ENCODE results near the gene GBA2. TPM values are rescaled to one million over a fixed set of nuclear protein-coding genes. Genes with fewer than 3 reads are reported as not detected.

Gene GBA2
- total RNA-seq, 4 donors from 2014 or later, result 71.4 to 111 (median 101) TPM

DNA sequence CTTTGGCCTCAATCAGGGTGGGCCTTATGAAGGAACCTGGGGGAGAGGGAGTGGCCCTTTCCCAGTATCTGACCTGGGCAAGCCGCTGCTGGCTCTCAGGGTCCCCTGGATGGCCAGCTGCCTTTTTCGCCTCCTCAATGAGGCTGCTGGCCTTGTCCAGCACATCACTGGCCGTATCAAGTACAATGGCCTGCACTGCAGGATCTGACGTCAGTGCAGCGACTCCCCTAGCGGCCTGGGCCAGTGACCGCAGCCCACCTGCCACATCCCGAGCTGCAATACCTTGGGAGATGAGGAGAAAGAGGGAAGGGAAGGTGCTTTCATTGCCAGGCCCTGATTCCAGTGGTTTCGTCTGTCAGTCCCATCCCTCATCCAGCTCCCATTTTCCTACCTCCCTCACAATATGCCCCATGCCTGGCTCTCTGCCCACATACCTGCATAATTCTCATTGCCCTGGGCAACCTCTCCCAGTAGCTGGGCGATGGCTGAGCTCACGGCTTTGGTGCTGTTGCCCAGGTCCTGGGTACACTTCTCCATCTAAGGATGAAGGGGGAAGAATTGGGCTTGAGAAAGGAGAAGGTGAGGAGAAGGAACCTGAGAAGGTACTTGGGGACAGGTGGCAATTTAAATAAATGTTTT, 36.1 kb downstream of the GBA2 start:
- Histone ChIP-seq H3K9me3 (no peaks in the 10 kb centered on the region), H3K4me1 (no peaks in the 10 kb centered on the region), H3K36me3 (peaks cover 89 to 92% of the 10 kb centered on the region in 2 donors), H3K4me3 (replicated peaks in 1 of 3) (no peak overlapping the region), H3K27ac (no peak overlapping the region), H3K27me3 (no peaks in the 10 kb centered on the region)
- intact Hi-C loops (cut with DNase I), result no loop called here
- DNase-seq, result no peak
- TF ChIP-seq, protein P1, sequence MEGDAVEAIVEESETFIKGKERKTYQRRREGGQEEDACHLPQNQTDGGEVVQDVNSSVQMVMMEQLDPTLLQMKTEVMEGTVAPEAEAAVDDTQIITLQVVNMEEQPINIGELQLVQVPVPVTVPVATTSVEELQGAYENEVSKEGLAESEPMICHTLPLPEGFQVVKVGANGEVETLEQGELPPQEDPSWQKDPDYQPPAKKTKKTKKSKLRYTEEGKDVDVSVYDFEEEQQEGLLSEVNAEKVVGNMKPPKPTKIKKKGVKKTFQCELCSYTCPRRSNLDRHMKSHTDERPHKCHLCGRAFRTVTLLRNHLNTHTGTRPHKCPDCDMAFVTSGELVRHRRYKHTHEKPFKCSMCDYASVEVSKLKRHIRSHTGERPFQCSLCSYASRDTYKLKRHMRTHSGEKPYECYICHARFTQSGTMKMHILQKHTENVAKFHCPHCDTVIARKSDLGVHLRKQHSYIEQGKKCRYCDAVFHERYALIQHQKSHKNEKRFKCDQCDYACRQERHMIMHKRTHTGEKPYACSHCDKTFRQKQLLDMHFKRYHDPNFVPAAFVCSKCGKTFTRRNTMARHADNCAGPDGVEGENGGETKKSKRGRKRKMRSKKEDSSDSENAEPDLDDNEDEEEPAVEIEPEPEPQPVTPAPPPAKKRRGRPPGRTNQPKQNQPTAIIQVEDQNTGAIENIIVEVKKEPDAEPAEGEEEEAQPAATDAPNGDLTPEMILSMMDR (IDR thresholded peaks at IDR 0.05), result no peak
- no peak for TF ChIP-seq POLR2A (IDR thresholded peaks at IDR 0.05)
- 93% methylated on average over 11 of the region's 11 CpGs for WGBS, 2 donors

DNA sequence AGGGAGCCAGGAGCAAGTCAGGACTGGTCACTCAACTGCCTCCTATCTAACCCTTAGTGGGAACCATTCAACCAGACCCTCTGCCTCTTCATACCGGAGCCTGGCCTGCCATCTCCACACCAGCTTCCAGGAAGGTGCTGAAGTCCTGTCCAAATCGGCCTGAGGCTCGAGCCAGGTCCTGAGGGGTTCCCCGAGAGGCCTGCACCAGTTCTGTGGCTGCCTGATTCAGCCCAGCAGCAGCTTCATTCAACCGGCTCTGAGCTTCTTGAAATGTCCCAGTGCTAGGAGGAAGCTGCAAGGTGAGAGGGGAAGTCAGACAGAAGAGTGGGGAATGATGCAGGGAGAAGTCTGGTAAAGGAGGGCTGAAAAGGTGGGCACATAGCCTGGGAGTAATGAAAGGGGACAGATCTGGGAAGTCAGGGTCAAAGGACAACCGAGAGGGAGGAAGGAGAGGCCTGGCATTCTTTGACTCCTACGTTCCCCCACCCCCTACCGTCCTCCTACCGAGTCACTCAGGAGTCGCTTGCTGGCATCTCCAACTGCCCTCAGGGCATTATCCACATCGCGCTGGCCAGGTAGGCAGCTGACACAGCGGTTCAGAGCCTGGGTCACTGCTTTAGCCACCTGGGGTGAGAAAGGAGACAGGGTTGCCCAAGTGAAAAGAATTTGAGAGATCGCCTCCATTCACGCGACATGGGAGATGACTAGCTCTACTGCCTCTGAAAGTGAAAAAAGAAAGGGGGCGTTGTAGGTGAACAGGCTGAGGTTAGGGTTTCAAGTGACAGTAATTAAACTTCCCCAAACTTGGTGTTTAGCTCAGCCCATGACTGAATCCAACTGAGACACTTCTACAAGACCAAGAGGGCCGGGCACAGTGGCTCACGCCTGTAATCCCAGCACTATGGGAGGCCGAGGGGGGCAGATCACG, 37.3 kb downstream of the GBA2 start:
- Histone ChIP-seq H3K36me3 (peaks cover 89 to 92% of the 10 kb centered on the region in 2 donors), H3K27ac (no peak overlapping the region)

DNA sequence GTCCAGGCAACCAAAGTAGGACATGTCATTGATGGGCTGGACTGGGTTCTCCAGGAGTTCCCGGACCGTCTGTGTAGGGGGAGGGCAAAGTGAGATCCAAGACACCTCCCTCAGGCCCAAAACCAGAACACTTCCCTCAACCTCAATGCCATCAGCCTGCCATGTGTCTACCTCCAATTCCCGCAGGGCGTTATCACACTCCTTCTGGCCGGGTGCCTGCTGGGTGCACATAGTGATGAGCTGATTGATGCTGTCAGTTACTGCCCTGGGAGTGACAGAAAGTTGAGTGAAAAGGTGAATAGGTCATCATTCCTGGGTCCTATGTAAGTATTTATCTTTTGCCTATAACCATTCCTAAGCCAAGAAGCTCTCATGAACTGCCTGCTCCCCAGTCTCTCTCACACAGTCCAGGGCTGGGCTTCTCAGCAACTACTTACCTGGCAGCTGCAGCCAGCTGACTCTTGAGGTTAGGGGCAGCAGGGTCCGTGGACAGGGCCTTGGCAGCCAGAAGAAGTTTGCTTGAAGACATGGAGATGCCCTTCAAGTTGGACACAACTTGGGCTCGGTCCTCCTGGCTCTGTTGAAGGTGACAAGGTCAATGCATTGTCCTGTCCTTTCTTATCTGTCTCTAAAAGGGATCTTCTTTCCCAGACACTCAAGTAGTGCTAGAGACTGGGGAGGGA, 38.1 kb downstream of the GBA2 start:
- intact Hi-C loops (cut with DNase I), result no loop called here
- H3K27ac ChIP-seq, result no peak overlapping the region

More for the DNA sequence above, 37.3 kb downstream of the GBA2 start:
- TF ChIP-seq, protein P1 (IDR thresholded peaks at IDR 0.05), result no peak
- TF ChIP-seq POLR2A (IDR thresholded peaks at IDR 0.05), result no peak
- Histone ChIP-seq H3K4me3 (replicated peaks in 1 of 3) (no peak overlapping the region), H3K9me3 (no peaks in the 10 kb centered on the region), H3K4me1 (no peaks in the 10 kb centered on the region), H3K27me3 (no peaks in the 10 kb centered on the region)
- WGBS, 2 donors, result 92 to 95% methylated on average over 21 of the region's 21 CpGs
- no peak for DNase-seq
- intact Hi-C loops (cut with DNase I), result no loop called here

GRCh38 chr9:35708146-35708545, 40.9 kb downstream of the GBA2 start:
- no peak for DNase-seq
- Histone ChIP-seq H3K36me3 (peaks cover 89 to 93% of the 10 kb centered on the region in 2 donors), H3K27me3 (no peaks in the 10 kb centered on the region), H3K27ac (no peak overlapping the region), H3K4me1 (no peaks in the 10 kb centered on the region), H3K9me3 (no peaks in the 10 kb centered on the region), H3K4me3 (replicated peaks in 1 of 3) (no peak overlapping the region)
- intact Hi-C loops (cut with DNase I), result no loop called here
- WGBS, 2 donors, result 91 to 96% methylated on average over 4 of the region's 4 CpGs
- no peak for TF ChIP-seq POLR2A (IDR thresholded peaks at IDR 0.05)
- TF ChIP-seq, protein P1 (IDR thresholded peaks at IDR 0.05), result no peak

More for the DNA sequence above, 38.1 kb downstream of the GBA2 start:
- Histone ChIP-seq H3K9me3 (no peaks in the 10 kb centered on the region), H3K4me1 (no peaks in the 10 kb centered on the region), H3K36me3 (peaks cover 89 to 93% of the 10 kb centered on the region in 2 donors), H3K27me3 (no peaks in the 10 kb centered on the region), H3K4me3 (replicated peaks in 1 of 3) (no peak overlapping the region)
- no peak for TF ChIP-seq POLR2A (IDR thresholded peaks at IDR 0.05)
- TF ChIP-seq, protein P1 (IDR thresholded peaks at IDR 0.05), result no peak
- 90 to 94% methylated on average over 7 of the region's 7 CpGs for WGBS, 2 donors
- no peak for DNase-seq

Data from thyroid gland (tissue), 4 donors.